Measurements from ENCODE around the gene FAM13C.
A peak's percentile ranks its signal among the peaks of the same experiment; 100 is the strongest.

FAM13C gene

GRCh38 chr10:59388671-59388976 is 26.3 kb upstream of the FAM13C start:
- no peak overlapping the region for H2BK12ac ChIP-seq (ENCODE audit: low read length)
- DNase-seq (ENCODE audit: low spot score), result no peak
- no peak overlapping the region for H3K4me3 ChIP-seq (ENCODE audit: low read length in 2 of 2)
- H4K8ac ChIP-seq (ENCODE audit: low read depth, low read length), result no peak overlapping the region
- no peaks in the 10 kb centered on the region for H3K79me1 ChIP-seq (ENCODE audit: low read depth, low read length)
- peak overlapping the region; percentile 27 for H3K27ac ChIP-seq (replicated peaks; ENCODE audit: low read length)
- H3K23ac ChIP-seq (ENCODE audit: low read depth, low read length, poor library complexity), result no peak overlapping the region
- H2AFZ ChIP-seq (ENCODE audit: low read length), result no peak overlapping the region
- no peak overlapping the region for H3K18ac ChIP-seq (ENCODE audit: low read length)
- H3K4me1 ChIP-seq (ENCODE audit: control insufficient read depth in 2 of 2, insufficient read depth in 1 of 2, low read depth in 1 of 2, low read length in 2 of 2), result peaks cover 0 to 10% of the 10 kb centered on the region in 2 donors
- no peaks in the 10 kb centered on the region for H3K27me3 ChIP-seq (ENCODE audit: control insufficient read depth in 3 of 3, insufficient read depth in 3 of 3, low read depth in 1 of 3, low read length in 3 of 3)
- no peak overlapping the region for H2BK15ac ChIP-seq (ENCODE audit: low read length)
- H3K4me2 ChIP-seq (ENCODE audit: insufficient read depth, low read length, poor library complexity, severe bottlenecking), result no peak overlapping the region
- H3K4ac ChIP-seq (ENCODE audit: low read length), result no peak overlapping the region
- no CpG with 5 or more reads among the region's 1 CpG for WGBS, 2 donors (ENCODE audit: extremely low coverage in 2 of 2, insufficient read length in 2 of 2, insufficient replicate concordance in 1 of 2)
- no peak overlapping the region for H2BK120ac ChIP-seq (ENCODE audit: low read depth, low read length)
- no peaks in the 10 kb centered on the region for H3K9me3 ChIP-seq (replicated peaks in 1 of 2; ENCODE audit: control insufficient read depth in 2 of 2, insufficient read depth in 1 of 2, low read depth in 1 of 2, low read length in 2 of 2)
- H2AK5ac ChIP-seq (ENCODE audit: low read depth, low read length), result no peak overlapping the region
- no peak overlapping the region for H2BK5ac ChIP-seq (ENCODE audit: low read length)
- no peak overlapping the region for H3K14ac ChIP-seq (ENCODE audit: low read length)
- H3K36me3 ChIP-seq (replicated peaks in 1 of 2; ENCODE audit: control insufficient read depth in 2 of 2, insufficient read depth in 2 of 2, low read length in 2 of 2), result no peaks in the 10 kb centered on the region
- no peak overlapping the region for H3K9ac ChIP-seq (ENCODE audit: low read depth, low read length, poor library complexity)
- no peak overlapping the region for H4K91ac ChIP-seq (ENCODE audit: low read depth, low read length, poor library complexity)

GRCh38 chr10:59387951-59388670 is 25.8 kb upstream of the FAM13C start:
- H2AK5ac ChIP-seq (ENCODE audit: low read depth, low read length), result no peak overlapping the region
- H4K91ac ChIP-seq (ENCODE audit: low read depth, low read length, poor library complexity), result no peak overlapping the region
- no peak overlapping the region for H3K18ac ChIP-seq (ENCODE audit: low read length)
- H3K4me3 ChIP-seq (ENCODE audit: low read length in 2 of 2), result no peak overlapping the region
- H3K9ac ChIP-seq (ENCODE audit: low read depth, low read length, poor library complexity), result no peak overlapping the region
- WGBS, 2 donors (ENCODE audit: extremely low coverage in 2 of 2, insufficient read length in 2 of 2, insufficient replicate concordance in 1 of 2), result no CpG with 5 or more reads among the region's 3 CpGs
- no peaks in the 10 kb centered on the region for H3K79me1 ChIP-seq (ENCODE audit: low read depth, low read length)
- H3K27ac ChIP-seq (replicated peaks; ENCODE audit: low read length), result peak overlapping the region; percentile 62
- H4K8ac ChIP-seq (ENCODE audit: low read depth, low read length), result no peak overlapping the region
- no peak overlapping the region for H2BK120ac ChIP-seq (ENCODE audit: low read depth, low read length)
- no peak overlapping the region for H3K23ac ChIP-seq (ENCODE audit: low read depth, low read length, poor library complexity)
- H3K9me3 ChIP-seq (replicated peaks in 1 of 2; ENCODE audit: control insufficient read depth in 2 of 2, insufficient read depth in 1 of 2, low read depth in 1 of 2, low read length in 2 of 2), result no peaks in the 10 kb centered on the region
- H2AFZ ChIP-seq (ENCODE audit: low read length), result no peak overlapping the region
- no peak overlapping the region for H2BK12ac ChIP-seq (ENCODE audit: low read length)
- H3K4me1 ChIP-seq (ENCODE audit: control insufficient read depth in 2 of 2, insufficient read depth in 1 of 2, low read depth in 1 of 2, low read length in 2 of 2), result peaks cover 0 to 11% of the 10 kb centered on the region in 2 donors
- peak; percentile 80 for DNase-seq (ENCODE audit: low spot score)
- no peak overlapping the region for H3K4ac ChIP-seq (ENCODE audit: low read length)
- H3K27me3 ChIP-seq (ENCODE audit: control insufficient read depth in 3 of 3, insufficient read depth in 3 of 3, low read depth in 1 of 3, low read length in 3 of 3), result no peaks in the 10 kb centered on the region
- no peaks in the 10 kb centered on the region for H3K36me3 ChIP-seq (replicated peaks in 1 of 2; ENCODE audit: control insufficient read depth in 2 of 2, insufficient read depth in 2 of 2, low read length in 2 of 2)
- no peak overlapping the region for H3K4me2 ChIP-seq (ENCODE audit: insufficient read depth, low read length, poor library complexity, severe bottlenecking)
- no peak overlapping the region for H2BK15ac ChIP-seq (ENCODE audit: low read length)
- H2BK5ac ChIP-seq (ENCODE audit: low read length), result no peak overlapping the region
- H3K14ac ChIP-seq (ENCODE audit: low read length), result no peak overlapping the region

DNA sequence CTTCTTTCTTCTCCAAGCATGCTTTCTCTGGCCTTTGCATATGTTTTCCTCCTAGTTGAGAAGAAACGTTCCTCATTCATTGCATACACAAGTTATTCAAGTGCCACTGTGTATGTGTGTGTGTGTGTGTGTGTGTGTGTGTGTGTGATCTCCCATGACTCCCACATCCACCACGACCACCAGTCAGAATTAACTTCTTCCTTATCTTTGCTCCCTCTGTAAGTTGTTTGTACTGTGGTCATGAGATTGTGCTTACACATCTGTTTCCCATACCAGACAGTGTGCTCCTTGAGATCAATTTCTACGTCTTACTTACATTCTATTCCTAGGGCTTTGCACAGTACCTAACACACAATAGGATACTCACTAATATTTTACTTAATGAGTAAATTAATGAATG is 22.4 kb upstream of the FAM13C start:
- H3K18ac ChIP-seq (ENCODE audit: low read length), result no peak overlapping the region
- H3K9ac ChIP-seq (ENCODE audit: low read depth, low read length, poor library complexity), result no peak overlapping the region
- no peak overlapping the region for H3K4ac ChIP-seq (ENCODE audit: low read length)
- no peak overlapping the region for H2AFZ ChIP-seq (ENCODE audit: low read length)
- no peak overlapping the region for H2AK5ac ChIP-seq (ENCODE audit: low read depth, low read length)
- no peaks in the 10 kb centered on the region for H3K79me1 ChIP-seq (ENCODE audit: low read depth, low read length)
- H3K23ac ChIP-seq (ENCODE audit: low read depth, low read length, poor library complexity), result no peak overlapping the region
- peaks cover 0 to 11% of the 10 kb centered on the region in 2 donors for H3K4me1 ChIP-seq (ENCODE audit: control insufficient read depth in 2 of 2, insufficient read depth in 1 of 2, low read depth in 1 of 2, low read length in 2 of 2)
- H4K91ac ChIP-seq (ENCODE audit: low read depth, low read length, poor library complexity), result no peak overlapping the region
- H3K27ac ChIP-seq (replicated peaks; ENCODE audit: low read length), result no peak overlapping the region
- H2BK15ac ChIP-seq (ENCODE audit: low read length), result no peak overlapping the region
- no CpG with 5 or more reads among the region's 3 CpGs for WGBS, 2 donors (ENCODE audit: extremely low coverage in 2 of 2, insufficient read length in 2 of 2, insufficient replicate concordance in 1 of 2)
- no peak overlapping the region for H3K14ac ChIP-seq (ENCODE audit: low read length)
- H4K8ac ChIP-seq (ENCODE audit: low read depth, low read length), result no peak overlapping the region
- H3K36me3 ChIP-seq (replicated peaks in 1 of 2; ENCODE audit: control insufficient read depth in 2 of 2, insufficient read depth in 2 of 2, low read length in 2 of 2), result no peaks in the 10 kb centered on the region
- no peak overlapping the region for H3K4me3 ChIP-seq (ENCODE audit: low read length in 2 of 2)
- H2BK120ac ChIP-seq (ENCODE audit: low read depth, low read length), result no peak overlapping the region
- H2BK12ac ChIP-seq (ENCODE audit: low read length), result no peak overlapping the region
- no peaks in the 10 kb centered on the region for H3K27me3 ChIP-seq (ENCODE audit: control insufficient read depth in 3 of 3, insufficient read depth in 3 of 3, low read depth in 1 of 3, low read length in 3 of 3)
- H2BK5ac ChIP-seq (ENCODE audit: low read length), result no peak overlapping the region
- H3K4me2 ChIP-seq (ENCODE audit: insufficient read depth, low read length, poor library complexity, severe bottlenecking), result no peak overlapping the region
- DNase-seq (ENCODE audit: low spot score), result no peak
- H3K9me3 ChIP-seq (replicated peaks in 1 of 2; ENCODE audit: control insufficient read depth in 2 of 2, insufficient read depth in 1 of 2, low read depth in 1 of 2, low read length in 2 of 2), result no peaks in the 10 kb centered on the region

DNA sequence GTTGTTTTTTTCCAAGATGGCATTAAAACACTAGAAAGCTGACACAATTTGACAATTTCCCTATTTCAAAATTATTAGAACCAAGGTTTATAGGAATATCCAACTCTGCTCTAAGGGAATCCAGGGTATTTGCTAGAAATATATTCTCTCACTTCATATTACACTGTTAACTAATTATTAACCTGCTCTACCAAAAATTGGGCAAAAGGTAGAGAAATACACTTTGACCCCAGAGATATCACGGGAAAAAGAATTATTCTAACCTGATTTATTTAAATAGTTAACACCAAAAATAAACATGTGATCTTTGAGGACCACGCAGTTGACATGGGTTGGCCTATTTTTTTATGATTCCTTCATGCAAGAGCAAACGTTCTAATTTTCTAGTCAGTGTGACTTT is 21.6 kb upstream of the FAM13C start:
- H3K4me3 ChIP-seq (ENCODE audit: low read length in 2 of 2), result no peak overlapping the region
- H3K14ac ChIP-seq (ENCODE audit: low read length), result no peak overlapping the region
- H3K27me3 ChIP-seq (ENCODE audit: control insufficient read depth in 3 of 3, insufficient read depth in 3 of 3, low read depth in 1 of 3, low read length in 3 of 3), result no peaks in the 10 kb centered on the region
- no peak overlapping the region for H2BK12ac ChIP-seq (ENCODE audit: low read length)
- no peak overlapping the region for H4K91ac ChIP-seq (ENCODE audit: low read depth, low read length, poor library complexity)
- H3K18ac ChIP-seq (ENCODE audit: low read length), result no peak overlapping the region
- H3K9me3 ChIP-seq (replicated peaks in 1 of 2; ENCODE audit: control insufficient read depth in 2 of 2, insufficient read depth in 1 of 2, low read depth in 1 of 2, low read length in 2 of 2), result no peaks in the 10 kb centered on the region
- H3K23ac ChIP-seq (ENCODE audit: low read depth, low read length, poor library complexity), result no peak overlapping the region
- H2BK15ac ChIP-seq (ENCODE audit: low read length), result no peak overlapping the region
- no peak overlapping the region for H2BK5ac ChIP-seq (ENCODE audit: low read length)
- no peak overlapping the region for H3K4ac ChIP-seq (ENCODE audit: low read length)
- H2AFZ ChIP-seq (ENCODE audit: low read length), result no peak overlapping the region
- DNase-seq (ENCODE audit: low spot score), result no peak
- H4K8ac ChIP-seq (ENCODE audit: low read depth, low read length), result no peak overlapping the region
- no peak overlapping the region for H3K4me2 ChIP-seq (ENCODE audit: insufficient read depth, low read length, poor library complexity, severe bottlenecking)
- no peak overlapping the region for H2BK120ac ChIP-seq (ENCODE audit: low read depth, low read length)
- no peak overlapping the region for H3K9ac ChIP-seq (ENCODE audit: low read depth, low read length, poor library complexity)
- H2AK5ac ChIP-seq (ENCODE audit: low read depth, low read length), result no peak overlapping the region
- H3K36me3 ChIP-seq (replicated peaks in 1 of 2; ENCODE audit: control insufficient read depth in 2 of 2, insufficient read depth in 2 of 2, low read length in 2 of 2), result no peaks in the 10 kb centered on the region
- H3K79me1 ChIP-seq (ENCODE audit: low read depth, low read length), result no peaks in the 10 kb centered on the region
- H3K27ac ChIP-seq (replicated peaks; ENCODE audit: low read length), result no peak overlapping the region
- peaks cover 0 to 11% of the 10 kb centered on the region in 2 donors for H3K4me1 ChIP-seq (ENCODE audit: control insufficient read depth in 2 of 2, insufficient read depth in 1 of 2, low read depth in 1 of 2, low read length in 2 of 2)
- no CpG with 5 or more reads among the region's 3 CpGs for WGBS, 2 donors (ENCODE audit: extremely low coverage in 2 of 2, insufficient read length in 2 of 2, insufficient replicate concordance in 1 of 2)

Measured in neuronal stem cell (in vitro differentiated cells).